GM13976 (cell line): ENCODE data around the gene GALNT11.

Experiments used
- DNase-seq: peaks from one replicate; pipeline ENCODE4 v3.0.0; 2012; ENCODE audit warnings: low spot score
- in situ Hi-C: fragments of 300-500 bp; cut with MboI; formaldehyde crosslinking; loops from one replicate; pipeline ENCODE4 v1.12.0; 2022; ENCODE audit warnings: low sequenced_read_pairs, mixed read lengths, inconsistent platforms; ENCODE audit not compliant: unreplicated experiment
- TF ChIP-seq, protein P1 (sequence below): IDR thresholded peaks from 2 replicates; pipeline ENCODE4 v1.5.1; 2012; ENCODE audit warnings: borderline replicate concordance, mild to moderate bottlenecking; ENCODE audit not compliant: insufficient read depth; ENCODE audit errors: extremely low read depth, missing control alignments, control extremely low read depth

GALNT11 gene

DNA sequence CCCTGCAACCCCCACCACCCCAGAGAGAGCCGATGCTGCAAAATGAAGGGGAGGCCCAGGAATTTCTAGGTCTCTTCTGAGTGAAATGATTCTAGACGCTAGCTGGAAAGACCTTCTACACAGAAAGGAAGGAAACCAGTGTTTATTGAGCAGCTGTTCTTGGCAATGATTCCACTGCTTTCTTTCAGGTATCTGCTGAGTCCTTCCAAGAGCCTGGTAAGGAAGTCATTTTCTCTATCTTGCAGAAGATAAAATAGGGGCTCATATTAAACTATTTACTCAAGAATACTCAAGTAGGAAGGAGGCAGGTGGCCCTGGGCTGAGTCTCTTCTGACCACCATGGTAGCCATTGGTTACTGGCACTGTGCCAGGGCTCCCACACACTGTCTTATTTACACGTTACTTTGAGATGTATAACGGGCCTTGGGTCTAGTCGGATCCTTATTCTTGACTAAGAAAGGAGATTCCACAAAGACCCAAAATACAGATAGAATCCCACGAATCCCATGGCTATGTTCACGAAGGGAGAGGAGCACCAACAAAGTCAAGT, 112.1 kb downstream of the GALNT11 start:
- in situ Hi-C loops = no loop called here

DNA sequence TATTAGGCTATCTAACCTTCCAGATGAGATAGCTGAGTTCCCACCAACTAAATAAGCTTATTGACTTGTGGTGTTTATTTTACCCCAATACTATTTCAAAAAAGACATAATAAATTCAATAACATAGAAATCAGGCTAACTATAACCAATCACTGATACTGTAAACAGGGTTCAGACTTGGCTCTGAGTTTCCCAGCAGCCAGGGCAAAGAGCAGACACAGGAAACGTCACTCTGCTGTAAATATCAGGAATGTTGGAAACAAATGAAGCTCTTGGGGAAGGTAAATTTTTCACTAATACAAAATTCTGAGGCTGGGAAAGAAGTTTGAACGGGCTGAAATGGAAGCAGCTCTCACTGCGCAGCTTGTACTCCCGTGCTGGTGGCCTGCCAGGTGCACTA, 114.6 kb downstream of the GALNT11 start:
- TF ChIP-seq, protein P1, sequence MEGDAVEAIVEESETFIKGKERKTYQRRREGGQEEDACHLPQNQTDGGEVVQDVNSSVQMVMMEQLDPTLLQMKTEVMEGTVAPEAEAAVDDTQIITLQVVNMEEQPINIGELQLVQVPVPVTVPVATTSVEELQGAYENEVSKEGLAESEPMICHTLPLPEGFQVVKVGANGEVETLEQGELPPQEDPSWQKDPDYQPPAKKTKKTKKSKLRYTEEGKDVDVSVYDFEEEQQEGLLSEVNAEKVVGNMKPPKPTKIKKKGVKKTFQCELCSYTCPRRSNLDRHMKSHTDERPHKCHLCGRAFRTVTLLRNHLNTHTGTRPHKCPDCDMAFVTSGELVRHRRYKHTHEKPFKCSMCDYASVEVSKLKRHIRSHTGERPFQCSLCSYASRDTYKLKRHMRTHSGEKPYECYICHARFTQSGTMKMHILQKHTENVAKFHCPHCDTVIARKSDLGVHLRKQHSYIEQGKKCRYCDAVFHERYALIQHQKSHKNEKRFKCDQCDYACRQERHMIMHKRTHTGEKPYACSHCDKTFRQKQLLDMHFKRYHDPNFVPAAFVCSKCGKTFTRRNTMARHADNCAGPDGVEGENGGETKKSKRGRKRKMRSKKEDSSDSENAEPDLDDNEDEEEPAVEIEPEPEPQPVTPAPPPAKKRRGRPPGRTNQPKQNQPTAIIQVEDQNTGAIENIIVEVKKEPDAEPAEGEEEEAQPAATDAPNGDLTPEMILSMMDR = no peak
- in situ Hi-C loops = no loop called here

More for the DNA sequence above, 112.1 kb downstream of the GALNT11 start:
- TF ChIP-seq, protein P1 = no peak
- no peak for DNase-seq

DNA sequence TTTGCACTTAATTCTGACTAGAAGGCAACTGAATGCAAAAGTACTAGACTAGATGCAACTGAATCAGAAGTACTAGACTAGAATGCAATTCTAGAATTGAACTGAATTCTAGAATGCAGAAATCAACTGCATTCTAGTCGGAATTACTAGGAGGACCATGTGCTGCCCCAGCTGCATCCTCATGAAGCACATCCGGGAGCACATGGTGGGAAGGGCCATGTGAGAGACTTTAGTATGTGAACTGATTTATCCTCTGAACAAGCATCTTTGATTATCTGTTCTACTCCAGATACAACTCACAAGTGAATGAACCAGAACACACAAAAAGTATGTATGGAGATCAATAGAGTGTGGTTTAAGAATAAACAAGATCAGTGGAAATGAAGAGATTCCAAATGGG, 115.1 kb downstream of the GALNT11 start:
- TF ChIP-seq, protein P1 = no peak
- DNase-seq = no peak
- in situ Hi-C loops = no loop called here

More for the DNA sequence above, 114.6 kb downstream of the GALNT11 start:
- DNase-seq = no peak

DNA sequence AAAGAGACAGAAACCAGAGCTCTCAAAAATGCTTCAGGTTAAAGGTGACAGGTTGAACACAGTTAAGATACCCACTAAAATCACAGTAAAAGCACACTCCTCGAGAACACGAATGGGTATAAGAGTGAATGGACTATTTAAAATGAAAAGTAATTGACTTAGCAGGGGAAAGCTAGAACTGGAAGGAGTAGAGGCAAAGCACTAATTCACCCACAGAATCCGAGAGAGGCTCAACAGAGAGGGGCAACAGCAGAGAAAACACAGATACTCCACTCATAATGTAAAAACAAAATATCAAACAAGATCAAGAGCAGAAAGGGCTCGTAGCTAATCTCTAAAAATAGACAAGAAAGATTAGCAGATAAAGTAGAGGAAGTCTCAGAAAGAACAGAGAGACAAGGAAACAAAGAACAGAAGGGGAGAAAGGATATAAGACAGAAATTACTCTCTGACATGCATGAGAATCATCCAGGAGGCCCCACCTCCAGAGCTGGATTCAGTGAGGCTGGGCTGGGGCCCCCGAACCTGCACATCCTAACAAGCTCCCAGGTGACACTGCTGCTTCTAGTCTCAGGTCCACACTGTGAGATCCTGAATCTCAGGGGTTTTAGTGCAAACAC, 117.6 kb downstream of the GALNT11 start:
- in situ Hi-C loops = no loop called here
- TF ChIP-seq, protein P1 = no peak
- DNase-seq = no peak

DNA sequence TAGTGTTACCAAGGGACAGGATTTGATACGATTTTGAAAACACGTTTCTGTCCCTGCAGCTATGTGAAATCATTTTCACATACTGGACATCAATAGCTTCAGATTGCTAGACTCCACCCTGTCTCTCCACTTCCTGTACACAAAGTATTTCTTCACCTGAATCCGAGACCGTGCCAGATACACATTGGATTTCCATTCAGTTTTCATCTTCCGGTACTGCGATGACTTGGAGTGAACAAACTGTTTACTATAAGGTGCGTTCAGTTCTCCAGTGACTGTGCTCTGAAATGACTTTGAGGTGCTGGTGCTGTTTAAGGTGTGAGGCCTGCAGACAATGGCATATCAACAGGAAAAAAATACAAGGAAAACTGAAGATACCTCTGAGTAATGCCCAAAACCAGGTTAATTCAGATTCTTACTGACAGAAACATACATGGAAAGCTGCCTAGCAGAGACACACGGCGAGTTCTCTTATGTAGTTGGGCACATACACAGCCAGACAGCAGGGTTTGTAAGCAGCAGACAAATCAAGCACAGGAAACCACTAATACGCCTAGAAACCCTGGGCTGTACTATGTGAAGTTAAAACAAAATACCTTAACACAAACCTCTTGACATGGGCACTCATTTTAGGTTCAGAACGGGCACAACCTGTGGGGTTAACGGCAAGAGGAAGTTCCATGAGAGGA, 119.2 kb downstream of the GALNT11 start:
- TF ChIP-seq, protein P1 = no peak
- in situ Hi-C loops = no loop called here
- DNase-seq = no peak

DNA sequence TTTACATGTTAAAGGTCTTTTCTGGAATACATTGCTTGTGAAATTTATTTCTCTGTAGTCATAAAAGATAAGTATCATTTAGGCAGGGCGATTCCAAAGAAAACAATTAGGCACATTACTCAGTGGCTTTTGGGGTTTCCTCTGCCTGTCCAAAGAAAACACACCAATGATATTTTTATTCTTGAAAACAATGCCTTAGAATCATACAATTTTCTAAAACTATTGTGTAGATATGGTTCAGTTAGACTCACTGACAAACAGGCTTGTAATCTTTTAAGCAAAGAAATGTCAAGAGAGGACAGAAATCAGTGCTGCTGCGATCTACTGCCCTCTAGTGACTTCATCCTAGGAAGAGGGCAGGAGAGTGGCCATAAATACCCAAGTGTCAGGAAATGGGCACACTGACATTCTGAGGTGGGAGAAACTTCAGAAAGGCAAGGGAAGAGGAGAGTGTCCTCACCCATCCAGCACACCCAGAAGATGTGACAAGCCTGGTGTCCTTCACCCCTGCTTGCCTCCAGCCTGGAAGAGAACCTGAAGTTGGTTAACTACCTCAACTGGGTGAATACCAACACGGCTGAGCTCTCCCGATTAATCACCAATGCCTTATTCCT, 120.5 kb downstream of the GALNT11 start:
- in situ Hi-C loops = no loop called here
- no peak for DNase-seq

More for the DNA sequence above, 120.5 kb downstream of the GALNT11 start:
- TF ChIP-seq, protein P1 = no peak
